H7 (cell line): ENCODE results near the gene GJB6. TPM values are rescaled to one million over a fixed set of nuclear protein-coding genes. Genes with fewer than 3 reads are reported as not detected.
"Not testable (repeated sequence)": the region's sequence is repeated elsewhere in the genome, so short reads cannot be mapped to it uniquely, and the experiment has no call there.

Source experiments
- DNase-seq: peaks from one replicate; pipeline ENCODE4 v3.0.0; 2012
- H3K27me3 ChIP-seq: 2 replicates; pipeline ENCODE4 v1.6.0; 2011; ENCODE audit warnings: mild to moderate bottlenecking, low read length; ENCODE audit not compliant: control insufficient read depth, insufficient read depth
- H3K36me3 ChIP-seq: replicated peaks from 2 replicates; pipeline ENCODE4 v1.5.1; 2011; ENCODE audit warnings: low read length; ENCODE audit not compliant: control insufficient read depth, insufficient read depth
- H3K4me3 ChIP-seq: 2 replicates; pipeline ENCODE4 v1.5.1; 2011; ENCODE audit warnings: low read depth, mild to moderate bottlenecking, control low read depth, low read length, moderate library complexity; ENCODE audit not compliant: insufficient read depth
- total RNA-seq: library from RNA; depleted of rRNA; stranded (reverse); fragments of >200 nt; shearing (Covaris generic); gene quantifications from 2 replicates; pipeline ENCODE4 v1.2.3, GENCODE V29; 2014; rRNA removed

GJB6 gene
- total RNA-seq, result not detected in 2 replicates

- Histone ChIP-seq H3K4me3 (peak within 1 kb of the TSS; percentile 27), H3K36me3 (no peaks in the 10 kb centered on the region), H3K27me3 (peaks cover 56% of the 10 kb centered on the region)
- peak; percentile 93 for DNase-seq
Observed at GRCh38 chr13:20231839-20232555, at the start of gene GJB6. Gene GJB6, minus strand, starts transcription at chr13:20232319. Its CDS starts 8,839 bp downstream, at chr13:20223480.

GRCh38 chr13:20276901-20277300 lies 44.8 kb upstream of the GJB6 start:
- not testable (repeated sequence) for H3K36me3 ChIP-seq, H3K4me3 ChIP-seq, DNase-seq, H3K27me3 ChIP-seq

GRCh38 chr13:20274466-20274865 lies 42.3 kb upstream of the GJB6 start:
- H3K27me3 ChIP-seq, result no peaks in the 10 kb centered on the region
- no peak for DNase-seq
- H3K36me3 ChIP-seq, result no peaks in the 10 kb centered on the region
- no peak overlapping the region for H3K4me3 ChIP-seq

DNA sequence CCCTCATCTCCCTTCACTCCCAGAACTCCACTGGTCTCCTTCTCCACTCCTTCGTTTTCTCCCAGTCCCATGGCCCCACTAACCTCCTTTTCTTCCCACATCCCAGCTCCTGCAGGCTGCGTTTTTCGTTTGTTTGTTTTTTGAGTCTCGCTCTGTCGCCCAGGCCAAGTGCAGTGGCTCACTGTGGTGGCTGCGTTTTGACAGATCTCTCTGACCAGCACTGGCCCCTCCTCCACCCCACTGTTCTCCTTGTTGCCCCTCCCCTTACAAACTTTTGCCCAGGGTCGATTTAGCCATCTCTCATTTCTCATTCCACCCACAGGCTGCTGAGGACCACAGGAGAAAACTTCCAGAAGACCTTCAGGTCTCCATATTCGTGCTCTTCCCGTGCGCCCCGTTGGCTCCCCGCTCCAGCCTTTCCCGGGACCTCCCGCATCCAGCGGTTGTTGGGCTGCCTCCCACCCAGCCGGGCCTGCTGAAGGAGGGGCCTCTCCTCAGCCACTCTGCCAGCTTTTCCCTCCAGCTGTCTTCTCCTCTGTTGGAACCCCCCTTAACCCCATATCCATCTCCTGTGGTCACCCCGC lies 40.6 kb upstream of the GJB6 start:
- DNase-seq, result no peak
- Histone ChIP-seq H3K27me3 (no peaks in the 10 kb centered on the region), H3K4me3 (no peak overlapping the region), H3K36me3 (no peaks in the 10 kb centered on the region)

DNA sequence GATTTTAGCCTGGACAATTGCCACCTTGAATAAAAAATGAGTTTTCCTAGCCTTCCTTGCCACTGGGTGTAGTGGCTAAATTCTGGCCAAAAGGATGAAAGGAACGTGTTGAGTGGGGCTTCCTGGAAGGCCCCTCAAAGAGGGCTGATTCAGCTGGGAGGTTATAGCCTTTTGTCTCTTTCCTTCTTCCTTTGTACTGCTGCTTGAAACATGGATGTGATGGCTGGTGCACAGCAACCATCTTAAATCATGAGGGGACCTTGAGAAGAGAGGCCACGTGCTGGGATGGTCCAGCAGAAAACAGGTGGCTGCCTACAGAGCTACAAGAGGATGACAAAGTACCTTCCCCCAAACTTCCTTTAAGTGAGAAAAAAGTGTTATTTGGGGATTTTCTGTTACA lies 40.0 kb upstream of the GJB6 start:
- Histone ChIP-seq H3K4me3 (no peak overlapping the region), H3K36me3 (no peaks in the 10 kb centered on the region), H3K27me3 (no peaks in the 10 kb centered on the region)
- DNase-seq, result no peak

DNA sequence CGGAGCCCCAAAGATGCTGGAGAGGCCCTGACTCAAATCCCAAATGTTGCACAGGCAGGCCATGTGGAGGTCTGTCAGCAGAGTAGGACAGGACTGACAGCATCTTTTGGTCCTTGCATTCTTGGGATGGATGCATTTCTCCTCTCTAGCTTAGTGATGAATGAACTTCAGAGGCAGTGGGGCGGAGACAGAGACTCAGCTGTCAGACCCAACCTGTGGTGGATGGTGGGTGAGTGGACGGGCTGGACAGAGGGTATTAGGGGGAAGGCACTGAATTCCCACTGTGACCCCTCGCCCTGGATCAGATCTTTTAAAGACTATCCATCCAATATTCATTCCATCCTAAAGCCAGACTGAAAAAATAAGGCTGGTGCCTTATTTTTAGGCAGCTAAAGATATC lies 39.3 kb upstream of the GJB6 start:
- no peak overlapping the region for H3K4me3 ChIP-seq
- no peaks in the 10 kb centered on the region for H3K36me3 ChIP-seq
- DNase-seq, result no peak
- no peaks in the 10 kb centered on the region for H3K27me3 ChIP-seq

GRCh38 chr13:20270163-20270865 lies 38.2 kb upstream of the GJB6 start:
- no peaks in the 10 kb centered on the region for H3K36me3 ChIP-seq
- no peak for DNase-seq
- no peak overlapping the region for H3K4me3 ChIP-seq
- no peaks in the 10 kb centered on the region for H3K27me3 ChIP-seq

GRCh38 chr13:20264271-20265018 lies 32.3 kb upstream of the GJB6 start:
- no peak for DNase-seq
- H3K36me3 ChIP-seq, result no peaks in the 10 kb centered on the region
- no peaks in the 10 kb centered on the region for H3K27me3 ChIP-seq
- no peak overlapping the region for H3K4me3 ChIP-seq

DNA sequence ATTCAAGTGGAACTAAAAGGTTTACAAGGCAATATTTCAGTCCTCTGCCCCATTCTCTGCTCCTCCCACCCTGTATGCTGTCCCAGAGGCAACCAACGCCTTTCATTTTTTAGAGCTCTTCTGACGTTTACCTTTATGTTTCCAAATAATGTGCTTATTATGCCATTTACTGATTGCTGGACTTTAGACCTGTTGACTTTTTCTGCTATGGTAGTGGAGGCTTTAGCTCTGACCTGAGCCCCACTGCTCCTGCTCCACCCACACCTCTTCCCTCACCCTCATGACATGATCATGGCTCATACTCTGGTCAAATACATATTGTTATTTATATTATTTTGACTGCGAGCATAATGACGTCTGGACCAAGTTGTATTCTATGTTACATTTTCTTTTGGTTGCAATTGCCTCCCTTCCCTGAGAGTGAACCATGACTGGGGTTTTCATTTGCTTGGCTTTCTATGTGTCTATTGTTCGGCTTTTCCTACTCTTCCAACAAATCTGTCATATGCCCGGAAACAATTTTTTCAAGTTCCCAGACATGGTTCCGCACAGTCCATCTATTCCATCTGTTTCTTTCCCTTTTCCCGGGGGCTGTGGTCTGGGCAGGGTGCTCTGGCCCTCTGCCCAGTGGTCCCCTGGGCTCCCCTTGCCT lies 31.4 kb upstream of the GJB6 start:
- Histone ChIP-seq H3K27me3 (no peaks in the 10 kb centered on the region), H3K36me3 (no peaks in the 10 kb centered on the region), H3K4me3 (no peak overlapping the region)
- DNase-seq, result no peak

GRCh38 chr13:20258963-20259288 lies 26.8 kb upstream of the GJB6 start:
- no peaks in the 10 kb centered on the region for H3K27me3 ChIP-seq
- H3K36me3 ChIP-seq, result no peaks in the 10 kb centered on the region
- H3K4me3 ChIP-seq, result no peak overlapping the region
- no peak for DNase-seq

GRCh38 chr13:20258208-20258962 lies 26.3 kb upstream of the GJB6 start:
- no peak overlapping the region for H3K4me3 ChIP-seq
- DNase-seq, result no peak

GRCh38 chr13:20254076-20254475 lies 22.0 kb upstream of the GJB6 start:
- no peak overlapping the region for H3K4me3 ChIP-seq
- no peak for DNase-seq
- no peaks in the 10 kb centered on the region for H3K36me3 ChIP-seq
- H3K27me3 ChIP-seq, result no peaks in the 10 kb centered on the region

More at GRCh38 chr13:20258208-20258962, 26.3 kb upstream of the GJB6 start:
- H3K27me3 ChIP-seq, result no peaks in the 10 kb centered on the region
- no peaks in the 10 kb centered on the region for H3K36me3 ChIP-seq

DNA sequence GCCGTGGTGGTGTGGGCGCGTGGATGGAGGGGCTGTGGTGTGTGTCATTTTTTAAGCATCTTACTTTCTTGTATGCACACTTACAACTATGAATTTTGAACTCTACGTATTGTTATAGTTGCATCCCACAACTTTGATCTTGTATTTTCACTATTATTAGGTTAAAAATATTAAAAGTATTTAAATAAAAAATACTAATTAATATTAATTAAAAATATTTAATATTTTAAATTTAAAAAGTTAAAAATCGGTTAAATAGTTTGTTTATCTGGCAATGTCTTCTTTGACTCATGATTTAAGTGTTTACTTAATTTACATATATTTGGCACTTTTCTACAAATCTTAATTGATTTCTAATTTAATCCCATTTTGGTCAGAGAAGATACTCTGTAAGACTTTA lies 17.8 kb upstream of the GJB6 start:
- no peak for DNase-seq
- no peaks in the 10 kb centered on the region for H3K27me3 ChIP-seq
- no peaks in the 10 kb centered on the region for H3K36me3 ChIP-seq
- no peak overlapping the region for H3K4me3 ChIP-seq

DNA sequence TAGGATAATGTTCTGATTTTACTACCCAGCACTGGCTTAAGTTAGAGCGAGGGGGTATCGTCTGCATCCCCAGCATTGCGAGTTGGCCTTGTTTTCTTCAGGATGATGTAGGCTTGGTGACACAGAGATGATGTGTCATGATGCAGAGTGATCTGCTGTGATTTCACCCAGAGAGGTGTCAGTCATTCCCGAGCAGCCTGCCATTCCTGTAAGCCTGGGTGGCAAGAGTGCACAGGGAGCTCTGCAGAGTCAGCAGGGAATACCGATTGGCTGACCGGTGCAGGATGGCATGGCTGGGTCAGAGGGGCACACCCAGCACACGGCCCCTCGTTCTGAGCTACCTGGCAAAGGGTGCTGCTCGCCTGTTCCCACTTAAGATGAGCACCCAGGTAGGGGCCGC lies 15.8 kb upstream of the GJB6 start:
- Histone ChIP-seq H3K36me3 (no peaks in the 10 kb centered on the region), H3K27me3 (no peaks in the 10 kb centered on the region), H3K4me3 (no peak overlapping the region)
- DNase-seq, result no peak
